C4-2B (cell line): ENCODE data around the gene RPS8.

Source experiments
- H3K27ac ChIP-seq: fragments of 450-650 bp; 2 replicates; pipeline ENCODE4 v1.5.1; 2017
- ZFX ChIP-seq: fragments of 450-650 bp; IDR thresholded peaks from 2 replicates; pipeline ENCODE4 v1.6.1; 2017
- TF ChIP-seq, protein P1 (sequence below): fragments of 450-650 bp; conservative IDR thresholded peaks from 2 replicates; pipeline ENCODE4 v1.5.1; 2017; ENCODE audit warnings: mild to moderate bottlenecking

RPS8 gene

DNA sequence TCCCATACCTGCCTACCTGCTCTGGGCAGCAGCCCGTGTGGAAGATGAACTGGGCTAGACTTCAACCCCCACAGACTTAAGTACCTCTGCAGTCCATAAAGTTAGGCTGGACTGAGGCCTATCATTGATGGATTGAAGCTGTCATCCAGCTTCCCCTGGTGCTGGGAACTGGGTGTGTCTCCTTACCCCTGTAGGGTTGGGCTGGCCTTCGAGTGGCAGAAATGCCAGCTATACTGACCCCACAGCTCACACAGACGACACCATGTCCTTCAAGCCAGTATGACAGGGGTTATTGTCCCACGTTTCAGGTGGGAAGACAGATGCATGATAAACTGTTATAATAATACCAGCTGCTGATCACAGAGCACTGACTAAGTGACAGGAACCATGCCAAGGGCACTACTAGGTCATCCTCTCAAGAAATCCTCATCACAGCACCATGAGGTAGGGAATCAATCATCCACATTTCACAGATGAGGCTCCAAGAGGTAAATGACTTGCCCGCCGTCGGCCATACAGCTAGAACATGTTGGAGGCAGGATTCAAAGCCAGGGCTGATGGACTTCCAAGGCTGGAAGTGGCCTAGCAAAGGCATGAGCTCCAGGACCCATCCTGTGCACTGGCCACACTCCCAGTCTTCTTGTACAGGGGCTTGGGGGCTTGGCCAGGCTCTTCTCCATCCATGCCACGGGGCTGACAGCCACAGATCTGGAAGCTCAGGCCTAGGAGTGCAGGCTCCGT, 12.9 kb downstream of the RPS8 start, which contains the start of gene BEST4:
TSS of gene BEST4 (minus strand) at position 51 of the 741 bp plus-strand sequence. CDS start 465 bp downstream, outside the sequence.
- no peak within 1 kb of the TSS for H3K27ac ChIP-seq
- TF ChIP-seq, protein P1, sequence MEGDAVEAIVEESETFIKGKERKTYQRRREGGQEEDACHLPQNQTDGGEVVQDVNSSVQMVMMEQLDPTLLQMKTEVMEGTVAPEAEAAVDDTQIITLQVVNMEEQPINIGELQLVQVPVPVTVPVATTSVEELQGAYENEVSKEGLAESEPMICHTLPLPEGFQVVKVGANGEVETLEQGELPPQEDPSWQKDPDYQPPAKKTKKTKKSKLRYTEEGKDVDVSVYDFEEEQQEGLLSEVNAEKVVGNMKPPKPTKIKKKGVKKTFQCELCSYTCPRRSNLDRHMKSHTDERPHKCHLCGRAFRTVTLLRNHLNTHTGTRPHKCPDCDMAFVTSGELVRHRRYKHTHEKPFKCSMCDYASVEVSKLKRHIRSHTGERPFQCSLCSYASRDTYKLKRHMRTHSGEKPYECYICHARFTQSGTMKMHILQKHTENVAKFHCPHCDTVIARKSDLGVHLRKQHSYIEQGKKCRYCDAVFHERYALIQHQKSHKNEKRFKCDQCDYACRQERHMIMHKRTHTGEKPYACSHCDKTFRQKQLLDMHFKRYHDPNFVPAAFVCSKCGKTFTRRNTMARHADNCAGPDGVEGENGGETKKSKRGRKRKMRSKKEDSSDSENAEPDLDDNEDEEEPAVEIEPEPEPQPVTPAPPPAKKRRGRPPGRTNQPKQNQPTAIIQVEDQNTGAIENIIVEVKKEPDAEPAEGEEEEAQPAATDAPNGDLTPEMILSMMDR, result no peak
- TF ChIP-seq ZFX, result no peak

- TF ChIP-seq, protein P1, result no peak
- TF ChIP-seq ZFX, result no peak
- H3K27ac ChIP-seq, result no peak overlapping the region
These were observed 15.8 kb downstream of the RPS8 start for GRCh38 chr1:44790968-44791801.

- no peak for TF ChIP-seq ZFX
- TF ChIP-seq, protein P1, result no peak
- H3K27ac ChIP-seq, result no peak overlapping the region
These were observed 17.6 kb downstream of the RPS8 start for GRCh38 chr1:44792736-44793502.

DNA sequence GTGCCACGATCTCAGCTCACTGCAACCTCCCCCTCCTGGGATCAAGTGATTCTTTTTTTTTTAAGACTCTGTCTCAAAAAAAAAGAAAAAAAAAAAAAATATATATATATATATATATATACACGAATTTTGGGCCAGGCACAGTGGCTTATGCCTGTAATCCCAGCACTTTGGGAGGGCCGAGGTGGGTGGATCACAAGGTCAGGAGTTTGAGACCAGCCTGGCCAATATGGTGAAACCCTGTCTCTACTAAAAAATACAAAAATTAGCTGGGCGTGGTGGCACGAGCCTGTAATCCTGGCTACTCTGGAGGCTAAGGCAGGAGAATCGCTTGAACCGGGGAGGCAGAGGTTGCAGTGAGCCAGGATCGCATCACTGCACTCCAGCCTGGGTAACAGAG, 22.5 kb downstream of the RPS8 start:
- H3K27ac ChIP-seq, result peak overlapping the region; percentile 65; the same call in 1 of the 2 replicates

DNA sequence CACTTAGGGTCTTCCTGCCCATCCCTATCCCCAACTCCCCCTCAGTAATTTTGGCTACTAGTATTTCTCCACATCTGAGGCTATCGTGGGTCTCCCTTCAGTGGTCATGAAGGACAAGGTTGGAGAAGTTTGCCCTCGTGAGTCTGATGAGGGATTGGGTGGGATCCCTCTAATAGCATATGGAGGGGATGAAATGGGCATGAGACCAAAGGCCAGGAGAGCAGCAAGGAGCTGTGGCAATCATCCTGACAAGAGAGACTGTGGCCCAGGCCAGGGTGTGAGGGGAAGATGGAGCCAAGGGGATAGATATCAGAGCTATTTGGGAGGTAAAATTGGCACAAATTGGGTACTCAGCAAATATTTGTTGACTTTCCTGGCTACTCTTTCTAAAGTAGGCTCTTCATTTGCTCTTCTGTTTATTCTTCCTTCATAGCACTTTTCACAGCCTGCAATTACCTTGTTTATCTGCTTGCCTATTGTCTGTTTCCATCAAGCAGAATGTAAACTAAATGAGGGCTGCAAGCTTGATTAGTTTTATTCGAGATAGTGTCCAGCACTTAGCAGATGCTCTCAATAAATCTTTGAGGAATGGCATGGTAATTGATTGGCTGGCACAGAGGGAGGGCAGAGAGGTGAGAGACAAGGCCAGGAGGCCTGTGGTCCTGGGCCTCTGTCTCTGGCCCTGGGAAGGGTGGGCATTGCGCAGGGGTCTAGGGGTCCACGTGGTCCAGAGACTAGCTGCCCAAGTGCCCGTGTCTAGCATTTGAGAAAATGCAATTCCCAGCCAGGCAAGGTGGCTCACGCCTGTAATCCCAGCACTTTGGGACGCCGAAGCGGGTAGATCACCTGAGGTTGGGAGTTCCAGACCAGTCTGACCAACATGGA, 23.4 kb downstream of the RPS8 start:
- TF ChIP-seq ZFX, result no peak
- TF ChIP-seq, protein P1, result no peak
- peak overlapping the region; percentile 65 for H3K27ac ChIP-seq

- TF ChIP-seq, protein P1, result peak; percentile 98
- TF ChIP-seq ZFX, result peak; percentile 52; the same call in 1 of the 2 replicates
These were observed 24.6 kb downstream of the RPS8 start, which contains the start of gene PLK3 for GRCh38 chr1:44799770-44800584. Gene PLK3 (plus strand): TSS chr1:44800377. CDS start chr1:44800464, 87 bp downstream.

More at GRCh38 chr1:44799770-44800584, 24.6 kb downstream of the RPS8 start, which contains the start of gene PLK3:
- H3K27ac ChIP-seq, result peak within 1 kb of the TSS; percentile 65
